ENCODE results near the gene CAV2. TPM values are rescaled to one million over a fixed set of nuclear protein-coding genes. Genes with fewer than 3 reads are reported as not detected.

CAV2 gene
- total RNA-seq, 1 donor: 67.3 TPM

GRCh38 chr7:116493449-116493848 lies 6.1 kb upstream of the CAV2 start:
- Histone ChIP-seq H2AFZ (ENCODE audit: low read length) (no peak overlapping the region), H3K27me3 (ENCODE audit: insufficient read depth, low read length) (no peaks in the 10 kb centered on the region), H3K9me3 (ENCODE audit: low read depth, low read length) (no peaks in the 10 kb centered on the region), H3K4me3 (ENCODE audit: insufficient read depth, low read length) (no peak overlapping the region), H3K4me2 (ENCODE audit: insufficient read depth, low read length) (no peak overlapping the region), H3K27ac (ENCODE audit: low read depth, low read length) (no peak overlapping the region), H3K4me1 (ENCODE audit: insufficient read depth, low read length) (no peaks in the 10 kb centered on the region), H4K20me1 (ENCODE audit: insufficient read depth, low read length) (no peaks in the 10 kb centered on the region), H3K79me2 (ENCODE audit: insufficient read depth, low read length) (no peaks in the 10 kb centered on the region), H3K36me3 (ENCODE audit: insufficient read depth, low read length) (no peaks in the 10 kb centered on the region)
- no peak for TF ChIP-seq CTCF (IDR thresholded peaks at IDR 0.05; ENCODE audit: extremely low read depth, low read depth, low read length)
- no peak for DNase-seq (ENCODE audit: insufficient read length, low spot score, missing footprints)

- Histone ChIP-seq H3K9me3 (ENCODE audit: low read depth, low read length) (no peaks in the 10 kb centered on the region), H3K4me3 (ENCODE audit: insufficient read depth, low read length) (no peak overlapping the region), H3K27ac (ENCODE audit: low read depth, low read length) (no peak overlapping the region), H3K79me2 (ENCODE audit: insufficient read depth, low read length) (no peaks in the 10 kb centered on the region), H4K20me1 (ENCODE audit: insufficient read depth, low read length) (no peaks in the 10 kb centered on the region), H2AFZ (ENCODE audit: low read length) (no peak overlapping the region), H3K36me3 (ENCODE audit: insufficient read depth, low read length) (no peaks in the 10 kb centered on the region), H3K4me1 (ENCODE audit: insufficient read depth, low read length) (peaks cover 4% of the 10 kb centered on the region), H3K27me3 (ENCODE audit: insufficient read depth, low read length) (no peaks in the 10 kb centered on the region), H3K4me2 (ENCODE audit: insufficient read depth, low read length) (no peak overlapping the region)
- TF ChIP-seq CTCF (IDR thresholded peaks at IDR 0.05; ENCODE audit: extremely low read depth, low read depth, low read length): no peak
- no peak for DNase-seq (ENCODE audit: insufficient read length, low spot score, missing footprints)
Measured at GRCh38 chr7:116494472-116494871, 5.1 kb upstream of the CAV2 start.

- Histone ChIP-seq H3K36me3 (ENCODE audit: insufficient read depth, low read length) (no peaks in the 10 kb centered on the region), H3K4me2 (ENCODE audit: insufficient read depth, low read length) (no peak overlapping the region), H3K27ac (ENCODE audit: low read depth, low read length) (no peak overlapping the region), H3K9me3 (ENCODE audit: low read depth, low read length) (no peaks in the 10 kb centered on the region), H3K4me3 (ENCODE audit: insufficient read depth, low read length) (no peak overlapping the region), H2AFZ (ENCODE audit: low read length) (no peak overlapping the region), H3K79me2 (ENCODE audit: insufficient read depth, low read length) (peaks cover 9% of the 10 kb centered on the region), H3K4me1 (ENCODE audit: insufficient read depth, low read length) (peaks cover 6% of the 10 kb centered on the region), H4K20me1 (ENCODE audit: insufficient read depth, low read length) (no peaks in the 10 kb centered on the region), H3K27me3 (ENCODE audit: insufficient read depth, low read length) (no peaks in the 10 kb centered on the region)
- DNase-seq (ENCODE audit: insufficient read length, low spot score, missing footprints): no peak
- TF ChIP-seq CTCF (IDR thresholded peaks at IDR 0.05; ENCODE audit: extremely low read depth, low read depth, low read length): no peak
Measured at GRCh38 chr7:116495736-116496135, 3.8 kb upstream of the CAV2 start.

GRCh38 chr7:116496653-116497052 lies 2.9 kb upstream of the CAV2 start:
- Histone ChIP-seq H3K27ac (ENCODE audit: low read depth, low read length) (no peak overlapping the region), H2AFZ (ENCODE audit: low read length) (no peak overlapping the region), H3K4me1 (ENCODE audit: insufficient read depth, low read length) (peaks cover 15% of the 10 kb centered on the region), H3K9me3 (ENCODE audit: low read depth, low read length) (no peaks in the 10 kb centered on the region), H3K36me3 (ENCODE audit: insufficient read depth, low read length) (no peaks in the 10 kb centered on the region), H3K27me3 (ENCODE audit: insufficient read depth, low read length) (no peaks in the 10 kb centered on the region), H3K4me2 (ENCODE audit: insufficient read depth, low read length) (no peak overlapping the region), H4K20me1 (ENCODE audit: insufficient read depth, low read length) (no peaks in the 10 kb centered on the region), H3K79me2 (ENCODE audit: insufficient read depth, low read length) (peaks cover 18% of the 10 kb centered on the region), H3K4me3 (ENCODE audit: insufficient read depth, low read length) (no peak overlapping the region)
- TF ChIP-seq CTCF (IDR thresholded peaks at IDR 0.05; ENCODE audit: extremely low read depth, low read depth, low read length): no peak
- DNase-seq (ENCODE audit: insufficient read length, low spot score, missing footprints): no peak
